Fibroblast of the aortic adventitia (primary cell): ENCODE results near the gene LRFN3. TPM values are rescaled to one million over a fixed set of nuclear protein-coding genes. Genes with fewer than 3 reads are reported as not detected.

ENCODE experiments used
- DNase-seq: peaks from one replicate; pipeline ENCODE4 v3.0.0-alpha.2; 2010; ENCODE audit warnings: low read depth
- H3K4me3 ChIP-seq: 2 replicates; pipeline ENCODE4 v1.5.1; 2011; ENCODE audit warnings: low read depth, mild to moderate bottlenecking, control low read depth, low read length, moderate library complexity
- CTCF ChIP-seq: IDR thresholded peaks from 2 replicates; pipeline ENCODE4 v1.5.1; 2011; ENCODE audit warnings: mild to moderate bottlenecking, low read length, control low read depth, inconsistent platforms; ENCODE audit not compliant: insufficient read depth
- total RNA-seq: library from RNA; depleted of rRNA; stranded (reverse); fragments of >200 nt; gene quantifications from 2 replicates; pipeline ENCODE4 v1.2.3, GENCODE V29; 2012; ENCODE audit warnings: low replicate concordance

The LRFN3 gene
- total RNA-seq, 1 donor, result 5.9 TPM

- no peak for TF ChIP-seq CTCF
- no peak overlapping the region for H3K4me3 ChIP-seq
- no peak for DNase-seq
These were observed 40.1 kb upstream of the LRFN3 start for GRCh38 chr19:35895911-35896642.

- TF ChIP-seq CTCF, result no peak
- H3K4me3 ChIP-seq, result no peak overlapping the region
- DNase-seq, result no peak
These were observed 39.5 kb upstream of the LRFN3 start for GRCh38 chr19:35896643-35897040.

- DNase-seq, result no peak
- H3K4me3 ChIP-seq, result peak overlapping the region; percentile 78
- no peak for TF ChIP-seq CTCF
These were observed 38.3 kb upstream of the LRFN3 start for GRCh38 chr19:35897706-35898451.

- no peak for TF ChIP-seq CTCF
- DNase-seq, result no peak
- H3K4me3 ChIP-seq, result peak overlapping the region; percentile 78
These were observed 37.7 kb upstream of the LRFN3 start for GRCh38 chr19:35898499-35898809.

GRCh38 chr19:35899547-35900214 lies 36.5 kb upstream of the LRFN3 start:
- peak; percentile 76 for DNase-seq
- no peak for TF ChIP-seq CTCF

GRCh38 chr19:35901055-35901644 lies 35.0 kb upstream of the LRFN3 start:
- no peak for TF ChIP-seq CTCF
- H3K4me3 ChIP-seq, result no peak overlapping the region
- peak; percentile 59 for DNase-seq

More at GRCh38 chr19:35899547-35900214, 36.5 kb upstream of the LRFN3 start:
- peak overlapping the region; percentile 78 for H3K4me3 ChIP-seq
